CD8-positive, alpha-beta memory T cell (primary cell): ENCODE data around the gene ANO2. TPM values are rescaled to one million over a fixed set of nuclear protein-coding genes. Genes with fewer than 3 reads are reported as not detected.
A peak's percentile ranks its signal among the peaks of the same experiment; 100 is the strongest.

Source experiments
- CTCF ChIA-PET: fragments of 350-600 bp; sonication (Branson Sonifier 250); formaldehyde crosslinking; loops from one replicate; lab custom pipeline; 2021; ENCODE audit warnings: antibody characterized with exemption; lab: Charles Lee
- POLR2A ChIA-PET: fragments of 350-600 bp; sonication (Branson Sonifier 250); formaldehyde crosslinking; loops from one replicate; lab custom pipeline; 2021; ENCODE audit warnings: antibody characterized with exemption; lab: Charles Lee
- DNase-seq, 5 donors: peaks; one replicate each; pipeline versions ENCODE4 v3.0.0 to v3.0.0-alpha.2; 2020 to 2022; ENCODE audit warnings: mixed read lengths in 1 of 5
- H3K27ac ChIP-seq: one replicate; pipeline ENCODE4 v1.7.0; 2013; ENCODE audit warnings: low read depth, mild to moderate bottlenecking, low read length, moderate library complexity
- H3K27me3 ChIP-seq: 2 replicates; pipeline ENCODE4 v1.7.0; 2013; ENCODE audit warnings: low read length, mild to moderate bottlenecking; ENCODE audit not compliant: insufficient read depth, poor library complexity, severe bottlenecking
- H3K36me3 ChIP-seq: 2 replicates; pipeline ENCODE4 v1.7.0; 2013; ENCODE audit warnings: mild to moderate bottlenecking, low read length, moderate library complexity; ENCODE audit not compliant: insufficient read depth
- H3K4me1 ChIP-seq: 2 replicates; pipeline ENCODE4 v1.7.0; 2013; ENCODE audit warnings: mild to moderate bottlenecking, low read length, moderate library complexity; ENCODE audit not compliant: insufficient read depth
- H3K4me3 ChIP-seq: 2 replicates; pipeline ENCODE4 v1.7.0; 2013; ENCODE audit warnings: mild to moderate bottlenecking, low read length
- H3K9me3 ChIP-seq: 2 replicates; pipeline ENCODE4 v1.7.0; 2013; ENCODE audit warnings: mild to moderate bottlenecking, low read length
- H3K27ac Mint-ChIP-seq, 8 donors: one replicate each; pipeline ENCODE4 v1.8.0; 2020 to 2021; ENCODE audit warnings: mixed read lengths in 8 of 8, mild to moderate bottlenecking in 6 of 8, inconsistent platforms in 3 of 8, moderate library complexity in 3 of 8
- H3K27me3 Mint-ChIP-seq, 2 donors: one replicate each; pipeline ENCODE4 v1.8.0; 2020 to 2021; ENCODE audit warnings: mixed read lengths in 2 of 2, mild to moderate bottlenecking in 1 of 2, moderate library complexity in 1 of 2
- H3K36me3 Mint-ChIP-seq, 3 donors: one replicate each; pipeline ENCODE4 v1.8.0; 2020 to 2021; ENCODE audit warnings: mixed read lengths in 3 of 3, inconsistent platforms in 1 of 3, mild to moderate bottlenecking in 1 of 3
- H3K4me1 Mint-ChIP-seq, 3 donors: one replicate each; pipeline ENCODE4 v1.8.0; 2020 to 2021; ENCODE audit warnings: mixed read lengths in 3 of 3, inconsistent platforms in 1 of 3, mild to moderate bottlenecking in 1 of 3
- H3K4me3 Mint-ChIP-seq, 7 donors: one replicate each; pipeline ENCODE4 v1.8.0; 2020 to 2021; ENCODE audit warnings: mixed read lengths in 7 of 7, mild to moderate bottlenecking in 6 of 7, moderate library complexity in 4 of 7, inconsistent platforms in 2 of 7
- H3K9me3 Mint-ChIP-seq, 5 donors: one replicate each; pipeline ENCODE4 v1.8.0; 2020 to 2022; ENCODE audit warnings: mixed read lengths in 5 of 5, mild to moderate bottlenecking in 3 of 5, moderate library complexity in 2 of 5, inconsistent platforms in 1 of 5
- polyA plus RNA-seq: library from polyadenylated mRNA; unstranded; fragments of 300-500 nt; fragmentation: Illumina TruSeq; gene quantifications from one replicate; pipeline ENCODE4 v1.2.3, GENCODE V29; 2021
- total RNA-seq, 2 experiments: library from RNA; stranded (reverse); gene quantifications; one replicate each; pipeline ENCODE4 v1.2.3, GENCODE V29; 2021

ANO2 gene
- total and polyA plus RNA-seq, 3 experiments from 2014 or later, result not detected

- no peak overlapping the region for H3K27ac Mint-ChIP-seq
- no peaks in the 10 kb centered on the region for H3K27me3 ChIP-seq
- no peaks in the 10 kb centered on the region for H3K36me3 ChIP-seq
- no peak overlapping the region for H3K4me3 ChIP-seq
- no peaks in the 10 kb centered on the region for H3K36me3 Mint-ChIP-seq
- no peaks in the 10 kb centered on the region for H3K9me3 ChIP-seq
- no peaks in the 10 kb centered on the region for H3K4me1 Mint-ChIP-seq
- H3K27ac ChIP-seq, result no peak overlapping the region
- POLR2A ChIA-PET, result no interaction called here
- H3K9me3 Mint-ChIP-seq, result peaks cover 0 to 3% (median 0%) of the 10 kb centered on the region in 5 donors
- DNase-seq, result no peak
- CTCF ChIA-PET, result no interaction called here
- peaks cover 3 to 11% of the 10 kb centered on the region in 2 donors for H3K27me3 Mint-ChIP-seq
- H3K4me3 Mint-ChIP-seq, result no peak overlapping the region
- H3K4me1 ChIP-seq, result no peaks in the 10 kb centered on the region
These were observed 367.8 kb downstream of the ANO2 start for GRCh38 chr12:5577211-5577612.

GRCh38 chr12:5575987-5576386, 369.1 kb downstream of the ANO2 start:
- Mint-ChIP-seq H3K9me3 (peaks cover 0 to 3% (median 0%) of the 10 kb centered on the region in 5 donors), H3K27ac (no peak overlapping the region), H3K4me1 (no peaks in the 10 kb centered on the region), H3K27me3 (peaks cover 5 to 6% of the 10 kb centered on the region in 2 donors), H3K4me3 (no peak overlapping the region), H3K36me3 (no peaks in the 10 kb centered on the region)
- CTCF ChIA-PET, result no interaction called here
- no peak overlapping the region for H3K4me3 ChIP-seq
- POLR2A ChIA-PET, result no interaction called here
- H3K27me3 ChIP-seq, result no peaks in the 10 kb centered on the region
- no peak for DNase-seq
- no peaks in the 10 kb centered on the region for H3K4me1 ChIP-seq
- no peaks in the 10 kb centered on the region for H3K36me3 ChIP-seq
- no peak overlapping the region for H3K27ac ChIP-seq
- H3K9me3 ChIP-seq, result no peaks in the 10 kb centered on the region

- Histone ChIP-seq H3K9me3 (no peaks in the 10 kb centered on the region), H3K27ac (no peak overlapping the region), H3K27me3 (no peaks in the 10 kb centered on the region), H3K4me1 (no peaks in the 10 kb centered on the region), H3K36me3 (no peaks in the 10 kb centered on the region), H3K4me3 (no peak overlapping the region)
- Mint-ChIP-seq H3K9me3 (no peaks in the 10 kb centered on the region), H3K4me1 (no peaks in the 10 kb centered on the region), H3K27ac (no peak overlapping the region), H3K27me3 (peaks cover 2 to 4% of the 10 kb centered on the region in 2 donors), H3K36me3 (no peaks in the 10 kb centered on the region), H3K4me3 (no peak overlapping the region)
- CTCF ChIA-PET, result no interaction called here
- POLR2A ChIA-PET, result no interaction called here
- DNase-seq, result no peak
These were observed 369.8 kb downstream of the ANO2 start for GRCh38 chr12:5575232-5575631.

DNA sequence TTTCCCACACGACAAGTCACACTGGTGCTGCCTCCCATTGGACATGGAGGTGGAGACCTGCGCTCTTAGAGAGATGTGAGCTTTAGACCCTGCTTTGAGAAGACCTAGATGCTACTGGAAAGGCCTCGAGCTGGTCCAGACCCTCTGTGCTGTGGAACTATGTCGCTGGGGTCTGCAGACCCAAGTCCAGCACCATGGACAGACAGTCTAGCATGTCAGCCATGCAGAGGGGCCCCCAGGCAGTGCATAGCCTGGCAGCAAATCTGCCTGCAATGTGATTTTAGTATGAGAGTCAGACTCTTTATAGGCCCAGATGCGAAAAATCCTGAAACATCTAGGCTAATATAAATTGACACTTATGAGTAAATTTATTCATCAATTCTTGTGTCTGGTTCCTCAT, 371.7 kb downstream of the ANO2 start:
- Histone ChIP-seq H3K4me3 (no peak overlapping the region), H3K9me3 (no peaks in the 10 kb centered on the region), H3K27ac (no peak overlapping the region), H3K4me1 (no peaks in the 10 kb centered on the region), H3K27me3 (no peaks in the 10 kb centered on the region), H3K36me3 (no peaks in the 10 kb centered on the region)
- no peaks in the 10 kb centered on the region for H3K4me1 Mint-ChIP-seq
- POLR2A ChIA-PET, result no interaction called here
- no peaks in the 10 kb centered on the region for H3K9me3 Mint-ChIP-seq
- CTCF ChIA-PET, result no interaction called here
- no peak overlapping the region for H3K4me3 Mint-ChIP-seq
- DNase-seq, result no peak
- no peak overlapping the region for H3K27ac Mint-ChIP-seq
- peaks cover 4 to 7% of the 10 kb centered on the region in 2 donors for H3K27me3 Mint-ChIP-seq
- no peaks in the 10 kb centered on the region for H3K36me3 Mint-ChIP-seq

GRCh38 chr12:5571115-5571514, 373.9 kb downstream of the ANO2 start:
- CTCF ChIA-PET, result no interaction called here
- no peak overlapping the region for H3K4me3 Mint-ChIP-seq

DNA sequence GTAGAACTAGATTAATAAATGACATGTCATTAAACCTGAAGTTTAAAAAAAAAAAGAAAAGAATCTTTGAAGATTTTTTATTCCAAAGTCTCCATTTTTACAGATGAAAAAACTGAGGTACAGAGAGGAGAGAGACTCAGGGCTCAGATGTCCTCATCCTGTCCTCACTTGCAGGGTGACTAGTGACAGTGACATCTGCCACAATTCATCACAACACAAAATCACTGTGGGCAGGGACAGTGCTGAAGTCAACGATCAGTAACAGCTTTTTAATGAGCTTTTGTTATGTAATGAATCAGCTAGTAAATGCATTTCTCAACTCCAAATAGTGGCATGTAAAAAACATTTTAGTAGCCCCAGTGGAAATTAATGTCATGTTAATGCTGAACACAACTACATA, 374.6 kb downstream of the ANO2 start:
- Histone ChIP-seq H3K4me1 (no peaks in the 10 kb centered on the region), H3K36me3 (no peaks in the 10 kb centered on the region), H3K4me3 (no peak overlapping the region), H3K27ac (no peak overlapping the region), H3K27me3 (no peaks in the 10 kb centered on the region), H3K9me3 (no peaks in the 10 kb centered on the region)
- Mint-ChIP-seq H3K27ac (no peak overlapping the region), H3K27me3 (peaks cover 7 to 12% of the 10 kb centered on the region in 2 donors), H3K4me3 (no peak overlapping the region), H3K36me3 (no peaks in the 10 kb centered on the region), H3K9me3 (no peaks in the 10 kb centered on the region), H3K4me1 (no peaks in the 10 kb centered on the region)
- ChIA-PET POLR2A (no interaction called here), CTCF (no interaction called here)
- DNase-seq, result no peak

More at GRCh38 chr12:5571115-5571514, 373.9 kb downstream of the ANO2 start:
- H3K27me3 ChIP-seq, result no peaks in the 10 kb centered on the region
- no peak for DNase-seq
- H3K27me3 Mint-ChIP-seq, result peaks cover 7 to 12% of the 10 kb centered on the region in 2 donors
- H3K27ac Mint-ChIP-seq, result no peak overlapping the region
- H3K9me3 Mint-ChIP-seq, result no peaks in the 10 kb centered on the region
- no peaks in the 10 kb centered on the region for H3K36me3 Mint-ChIP-seq
- no peaks in the 10 kb centered on the region for H3K4me1 Mint-ChIP-seq
- POLR2A ChIA-PET, result no interaction called here
- H3K36me3 ChIP-seq, result no peaks in the 10 kb centered on the region
- H3K4me3 ChIP-seq, result no peak overlapping the region
- H3K27ac ChIP-seq, result no peak overlapping the region
- H3K9me3 ChIP-seq, result no peaks in the 10 kb centered on the region
- no peaks in the 10 kb centered on the region for H3K4me1 ChIP-seq

DNA sequence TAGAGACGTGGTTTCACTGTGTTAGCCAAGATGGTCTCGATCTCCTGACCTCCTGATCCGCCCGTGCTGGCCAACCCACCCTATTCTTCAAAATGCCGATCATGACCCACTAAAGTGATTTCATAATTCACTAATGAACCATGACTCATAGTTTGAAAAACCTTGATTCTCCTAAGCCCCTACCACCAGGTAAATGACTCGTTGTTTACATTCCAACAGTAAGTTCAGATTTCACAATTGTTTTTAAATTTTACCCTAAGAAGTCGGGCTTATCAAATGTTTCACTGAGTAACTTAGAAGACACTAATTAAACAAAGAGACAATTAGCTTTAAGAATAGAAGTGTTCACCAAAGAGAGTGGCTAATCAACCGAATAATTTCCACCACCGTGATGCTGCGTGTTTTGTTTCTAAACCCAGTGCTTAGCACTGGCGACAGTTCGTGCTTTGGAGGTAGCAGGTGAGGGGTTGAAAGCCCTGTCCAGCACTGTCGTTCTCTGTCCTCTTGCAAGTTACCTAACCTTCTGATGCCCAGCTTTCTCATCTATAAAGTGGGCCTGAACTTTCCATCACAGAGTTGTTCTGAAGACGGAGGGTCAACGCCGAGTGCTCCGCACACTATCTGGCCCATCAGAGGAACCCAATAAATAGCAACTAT, 376.6 kb downstream of the ANO2 start:
- peaks cover 7 to 12% of the 10 kb centered on the region in 2 donors for H3K27me3 Mint-ChIP-seq
- POLR2A ChIA-PET, result no interaction called here
- Histone ChIP-seq H3K4me3 (no peak overlapping the region), H3K9me3 (no peaks in the 10 kb centered on the region), H3K36me3 (no peaks in the 10 kb centered on the region), H3K4me1 (no peaks in the 10 kb centered on the region), H3K27ac (no peak overlapping the region), H3K27me3 (no peaks in the 10 kb centered on the region)
- no peaks in the 10 kb centered on the region for H3K36me3 Mint-ChIP-seq
- CTCF ChIA-PET, result no interaction called here
- H3K4me1 Mint-ChIP-seq, result no peaks in the 10 kb centered on the region
- H3K4me3 Mint-ChIP-seq, result no peak overlapping the region
- H3K9me3 Mint-ChIP-seq, result no peaks in the 10 kb centered on the region
- H3K27ac Mint-ChIP-seq, result peak overlapping the region in 1 of 8 donors; percentile 71
- DNase-seq, result no peak

- no peaks in the 10 kb centered on the region for H3K36me3 Mint-ChIP-seq
- no peak overlapping the region for H3K27ac ChIP-seq
- ChIA-PET CTCF (no interaction called here), POLR2A (no interaction called here)
- no peaks in the 10 kb centered on the region for H3K36me3 ChIP-seq
- no peak overlapping the region for H3K4me3 Mint-ChIP-seq
- H3K27ac Mint-ChIP-seq, result no peak overlapping the region
- no peaks in the 10 kb centered on the region for H3K4me1 ChIP-seq
- peaks cover 7 to 12% of the 10 kb centered on the region in 2 donors for H3K27me3 Mint-ChIP-seq
- no peak for DNase-seq
- no peaks in the 10 kb centered on the region for H3K9me3 Mint-ChIP-seq
- H3K4me3 ChIP-seq, result no peak overlapping the region
- no peaks in the 10 kb centered on the region for H3K27me3 ChIP-seq
- H3K4me1 Mint-ChIP-seq, result no peaks in the 10 kb centered on the region
- H3K9me3 ChIP-seq, result no peaks in the 10 kb centered on the region
These were observed 377.9 kb downstream of the ANO2 start for GRCh38 chr12:5567016-5567725.
